Kidney (tissue), 14 donors: Measurements from ENCODE around the gene PACSIN3. TPM values are rescaled to one million over a fixed set of nuclear protein-coding genes. Genes with fewer than 3 reads are reported as not detected.

Experiments used
- DNase-seq, 5 donors: peaks; one replicate each; pipeline ENCODE4 v3.0.0-alpha.2; 2013 to 2020
- FAIRE-seq: peaks from 2 replicates; lab custom pipeline; 2012; peaks lifted over from hg19 to GRCh38; lab: Jason Lieb, UNC
- H3K27ac ChIP-seq, 2 donors: one replicate each; pipeline ENCODE4 v1.7.0; 2013; ENCODE audit warnings: low read depth in 2 of 2, low read length in 2 of 2, inconsistent platforms in 1 of 2
- H3K27me3 ChIP-seq: one replicate; pipeline ENCODE4 v1.7.1; 2013; ENCODE audit warnings: low read length, inconsistent platforms; ENCODE audit not compliant: control insufficient read depth, insufficient read depth
- H3K36me3 ChIP-seq, 3 donors: one replicate each; pipeline versions ENCODE4 v1.7.0 to v1.7.1; 2013; ENCODE audit warnings: low read length in 3 of 3, control low read depth in 1 of 3, inconsistent platforms in 1 of 3; ENCODE audit not compliant: insufficient read depth in 3 of 3, control insufficient read depth in 2 of 3
- H3K4me1 ChIP-seq, 3 donors: one replicate each; pipeline versions ENCODE4 v1.7.0 to v1.7.1; 2013; ENCODE audit warnings: low read length in 3 of 3, inconsistent platforms in 1 of 3, low read depth in 1 of 3; ENCODE audit not compliant: control insufficient read depth in 2 of 3, insufficient read depth in 2 of 3
- H3K4me3 ChIP-seq, 3 donors: one replicate each; pipeline versions ENCODE4 v1.7.0 to v1.8.1; 2013; ENCODE audit warnings: low read length in 3 of 3, control low read depth in 1 of 3, inconsistent platforms in 1 of 3
- H3K9ac ChIP-seq, 3 donors: one replicate each; pipeline versions ENCODE4 v1.7.0 to v1.7.1; 2013; ENCODE audit warnings: low read length in 3 of 3, control low read depth in 1 of 3, inconsistent platforms in 1 of 3
- H3K9me3 ChIP-seq, 3 donors: one replicate each; pipeline versions ENCODE4 v1.7.0 to v1.7.1; 2013; ENCODE audit warnings: low read length in 3 of 3, control low read depth in 1 of 3, inconsistent platforms in 1 of 3; ENCODE audit not compliant: control insufficient read depth in 2 of 3, insufficient read depth in 1 of 3
- intact Hi-C: fragments of 100-400 bp; cut with DNase I; formaldehyde crosslinking; loops from one replicate; pipeline ENCODE4 v1.11.1; 2022
- polyA plus RNA-seq: library from polyadenylated mRNA; stranded (reverse); fragments of 350-450 nt; fragmentation: Illumina TruSeq; extraction: RNeasy Lipid Tissue Mini Kit (QIAGEN cat#74804); gene quantifications from one replicate; pipeline ENCODE4 v1.2.3, GENCODE V29; 2014; ENCODE audit warnings: low read depth, low replicate concordance; ENCODE audit not compliant: insufficient read depth
- total RNA-seq: library from RNA; stranded (reverse); fragmentation: NEBNext Ultra II Directional; extraction: Animal tissue kit (Norgen Biotek cat#: 25700); gene quantifications from one replicate; pipeline ENCODE4 v1.2.1, GENCODE V29; 2021
- TF ChIP-seq, protein P1 (sequence below): IDR thresholded peaks from 3 replicates; pipeline ENCODE4 v1.5.1; 2012; ENCODE audit warnings: mild to moderate bottlenecking, moderate library complexity, borderline replicate concordance; ENCODE audit not compliant: insufficient read depth; ENCODE audit errors: extremely low read depth
- donor health status: control.
- donor health status: control.
- donor health status: control.
- donor health status: control.
- donor health status: control.
- donor health status: DM: yes; HTN: yes; CAD: no.
- donor health status: Normal renal cell carcinoma (clear cell type).

The PACSIN3 gene
- total and polyA plus RNA-seq, 2 donors from 2014 or later, result 15.1 to 28.5 TPM

DNA sequence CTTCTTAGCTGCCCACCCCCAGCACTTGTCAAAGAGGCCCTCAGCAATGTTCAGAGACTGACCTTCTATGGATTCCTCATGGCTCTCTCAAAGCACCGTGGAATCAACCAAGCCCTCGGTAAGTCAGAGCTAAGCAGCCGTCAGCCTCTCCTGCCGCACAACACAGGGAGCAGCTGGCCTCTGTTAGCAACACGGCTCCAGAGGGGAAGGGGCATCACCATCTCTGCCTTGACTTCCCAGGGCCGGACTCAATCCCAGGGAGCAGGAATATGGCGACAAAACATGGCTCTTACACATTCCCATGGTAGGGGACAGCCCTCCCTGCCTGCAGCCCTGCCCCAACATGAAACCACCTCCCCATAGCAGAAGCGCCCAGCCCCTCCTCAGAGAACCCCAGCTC, 28.4 kb downstream of the PACSIN3 start:
- Histone ChIP-seq H3K36me3 (no peaks in the 10 kb centered on the region), H3K4me1 (no peaks in the 10 kb centered on the region), H3K9ac (no peak overlapping the region), H3K27me3 (no peaks in the 10 kb centered on the region), H3K4me3 (no peak overlapping the region), H3K9me3 (no peaks in the 10 kb centered on the region), H3K27ac (no peak overlapping the region)
- DNase-seq, result no peak
- FAIRE-seq, result no peak
- intact Hi-C loops, result loop anchor here (5.0 kb wide), 1 partner anchor 271 kb away; no protein-coding TSS in a partner anchor
- TF ChIP-seq, protein P1, sequence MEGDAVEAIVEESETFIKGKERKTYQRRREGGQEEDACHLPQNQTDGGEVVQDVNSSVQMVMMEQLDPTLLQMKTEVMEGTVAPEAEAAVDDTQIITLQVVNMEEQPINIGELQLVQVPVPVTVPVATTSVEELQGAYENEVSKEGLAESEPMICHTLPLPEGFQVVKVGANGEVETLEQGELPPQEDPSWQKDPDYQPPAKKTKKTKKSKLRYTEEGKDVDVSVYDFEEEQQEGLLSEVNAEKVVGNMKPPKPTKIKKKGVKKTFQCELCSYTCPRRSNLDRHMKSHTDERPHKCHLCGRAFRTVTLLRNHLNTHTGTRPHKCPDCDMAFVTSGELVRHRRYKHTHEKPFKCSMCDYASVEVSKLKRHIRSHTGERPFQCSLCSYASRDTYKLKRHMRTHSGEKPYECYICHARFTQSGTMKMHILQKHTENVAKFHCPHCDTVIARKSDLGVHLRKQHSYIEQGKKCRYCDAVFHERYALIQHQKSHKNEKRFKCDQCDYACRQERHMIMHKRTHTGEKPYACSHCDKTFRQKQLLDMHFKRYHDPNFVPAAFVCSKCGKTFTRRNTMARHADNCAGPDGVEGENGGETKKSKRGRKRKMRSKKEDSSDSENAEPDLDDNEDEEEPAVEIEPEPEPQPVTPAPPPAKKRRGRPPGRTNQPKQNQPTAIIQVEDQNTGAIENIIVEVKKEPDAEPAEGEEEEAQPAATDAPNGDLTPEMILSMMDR, result no peak

DNA sequence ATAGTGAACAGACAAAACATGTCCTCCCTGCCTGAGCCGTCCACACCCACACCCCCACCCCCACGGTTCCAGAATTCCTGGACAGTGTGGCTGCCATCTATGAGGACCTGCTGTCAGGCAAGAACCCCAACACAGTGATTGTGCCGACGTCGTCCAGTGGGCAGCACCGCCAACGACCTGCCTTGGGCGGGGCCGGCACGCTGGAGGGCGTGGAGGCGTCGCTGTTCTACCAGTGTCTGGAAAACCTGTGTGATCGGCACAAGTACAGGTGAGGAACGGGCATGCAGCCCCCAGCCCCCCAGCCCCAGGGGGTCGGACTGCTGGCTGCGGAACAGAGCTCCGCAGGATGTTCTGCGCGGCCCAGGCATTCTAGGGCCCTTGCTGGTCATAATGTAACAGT, 29.3 kb downstream of the PACSIN3 start:
- Histone ChIP-seq H3K9me3 (no peaks in the 10 kb centered on the region), H3K36me3 (no peaks in the 10 kb centered on the region), H3K27ac (no peak overlapping the region), H3K4me3 (no peak overlapping the region), H3K9ac (no peak overlapping the region), H3K4me1 (no peaks in the 10 kb centered on the region), H3K27me3 (no peaks in the 10 kb centered on the region)
- intact Hi-C loops, result loop anchor here (5.0 kb wide), 1 partner anchor 270 kb away; no protein-coding TSS in a partner anchor
- FAIRE-seq (no peak), DNase-seq (peak in 1 of 5 donors; percentile 77)
- TF ChIP-seq, protein P1, result no peak

DNA sequence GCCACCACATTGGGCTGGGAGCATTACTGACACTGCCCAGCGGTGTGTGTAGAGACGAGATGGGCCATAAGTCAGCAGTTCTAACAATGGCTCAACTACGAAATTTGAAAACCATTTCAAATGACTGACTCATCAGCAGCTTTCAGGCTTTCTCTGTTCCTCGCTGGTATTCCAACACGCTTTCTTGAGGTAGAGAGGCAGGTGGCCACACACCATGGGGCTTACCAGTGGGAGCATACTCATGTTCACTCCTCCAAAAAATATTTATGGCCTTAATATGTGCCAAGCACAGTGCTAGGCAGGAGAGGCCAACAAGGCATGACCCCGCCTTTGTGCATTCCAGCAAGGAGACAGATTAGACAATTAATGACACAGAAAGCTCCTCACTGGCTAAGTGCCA, 29.9 kb downstream of the PACSIN3 start:
- no peaks in the 10 kb centered on the region for H3K9me3 ChIP-seq
- H3K27ac ChIP-seq, result no peak overlapping the region
- DNase-seq (no peak), FAIRE-seq (no peak)
- TF ChIP-seq, protein P1, result no peak
- no peak overlapping the region for H3K4me3 ChIP-seq
- H3K4me1 ChIP-seq, result no peaks in the 10 kb centered on the region
- no peaks in the 10 kb centered on the region for H3K36me3 ChIP-seq
- intact Hi-C loops, result loop anchor here (5.0 kb wide), 1 partner anchor 269 kb away; no protein-coding TSS in a partner anchor
- no peaks in the 10 kb centered on the region for H3K27me3 ChIP-seq
- H3K9ac ChIP-seq, result no peak overlapping the region

DNA sequence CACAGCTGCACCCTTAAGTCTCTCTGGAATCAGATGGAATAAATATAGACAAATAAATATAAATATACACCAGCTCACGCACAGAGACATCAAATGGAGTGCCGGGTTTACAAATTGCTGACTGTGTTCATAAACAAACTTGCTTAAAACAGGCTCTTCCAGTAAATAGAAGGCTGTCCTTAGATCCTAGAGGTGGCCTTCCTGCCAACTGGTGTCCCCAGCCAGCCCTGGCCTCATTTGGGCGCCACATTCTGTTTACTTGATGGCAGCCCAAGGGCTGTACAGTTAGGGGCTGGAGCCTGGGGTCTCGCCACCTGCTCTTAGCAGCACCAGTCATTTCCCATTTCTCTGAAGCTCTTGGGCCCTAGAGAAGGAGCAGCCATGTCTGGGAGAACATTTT, 30.4 kb downstream of the PACSIN3 start:
- Histone ChIP-seq H3K27ac (no peak overlapping the region), H3K9me3 (no peaks in the 10 kb centered on the region), H3K36me3 (no peaks in the 10 kb centered on the region), H3K4me3 (no peak overlapping the region), H3K4me1 (no peaks in the 10 kb centered on the region), H3K27me3 (no peaks in the 10 kb centered on the region), H3K9ac (no peak overlapping the region)
- FAIRE-seq (no peak), DNase-seq (no peak)
- TF ChIP-seq, protein P1, result no peak
- intact Hi-C loops, result loop anchor here (5.0 kb wide), 1 partner anchor 269 kb away; no protein-coding TSS in a partner anchor
